ENCODE results near the gene RNLS.

Gene RNLS

GRCh38 chr10:88336334-88336733, 246.8 kb downstream of the RNLS start:
- DNase-seq: no peak
- no peak overlapping the region for H3K4me3 Mint-ChIP-seq
- H3K27me3 Mint-ChIP-seq (ENCODE audit: low read depth, poor library complexity): peaks cover 2% of the 10 kb centered on the region
- TF ChIP-seq, protein P1, sequence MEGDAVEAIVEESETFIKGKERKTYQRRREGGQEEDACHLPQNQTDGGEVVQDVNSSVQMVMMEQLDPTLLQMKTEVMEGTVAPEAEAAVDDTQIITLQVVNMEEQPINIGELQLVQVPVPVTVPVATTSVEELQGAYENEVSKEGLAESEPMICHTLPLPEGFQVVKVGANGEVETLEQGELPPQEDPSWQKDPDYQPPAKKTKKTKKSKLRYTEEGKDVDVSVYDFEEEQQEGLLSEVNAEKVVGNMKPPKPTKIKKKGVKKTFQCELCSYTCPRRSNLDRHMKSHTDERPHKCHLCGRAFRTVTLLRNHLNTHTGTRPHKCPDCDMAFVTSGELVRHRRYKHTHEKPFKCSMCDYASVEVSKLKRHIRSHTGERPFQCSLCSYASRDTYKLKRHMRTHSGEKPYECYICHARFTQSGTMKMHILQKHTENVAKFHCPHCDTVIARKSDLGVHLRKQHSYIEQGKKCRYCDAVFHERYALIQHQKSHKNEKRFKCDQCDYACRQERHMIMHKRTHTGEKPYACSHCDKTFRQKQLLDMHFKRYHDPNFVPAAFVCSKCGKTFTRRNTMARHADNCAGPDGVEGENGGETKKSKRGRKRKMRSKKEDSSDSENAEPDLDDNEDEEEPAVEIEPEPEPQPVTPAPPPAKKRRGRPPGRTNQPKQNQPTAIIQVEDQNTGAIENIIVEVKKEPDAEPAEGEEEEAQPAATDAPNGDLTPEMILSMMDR (IDR thresholded peaks at IDR 0.05): no peak
- no peaks in the 10 kb centered on the region for H3K9me3 Mint-ChIP-seq
- H3K27ac Mint-ChIP-seq: no peak overlapping the region
- H3K4me1 Mint-ChIP-seq: no peaks in the 10 kb centered on the region
- H3K36me3 Mint-ChIP-seq (ENCODE audit: low read depth): no peaks in the 10 kb centered on the region

- no peak overlapping the region for H3K27ac Mint-ChIP-seq
- no peak for DNase-seq
- no peaks in the 10 kb centered on the region for H3K4me1 Mint-ChIP-seq
- no peaks in the 10 kb centered on the region for H3K9me3 Mint-ChIP-seq
- no peaks in the 10 kb centered on the region for H3K27me3 Mint-ChIP-seq (ENCODE audit: low read depth, poor library complexity)
- TF ChIP-seq, protein P1 (IDR thresholded peaks at IDR 0.05): no peak
- H3K4me3 Mint-ChIP-seq: no peak overlapping the region
- H3K36me3 Mint-ChIP-seq (ENCODE audit: low read depth): no peaks in the 10 kb centered on the region
These were observed 249.9 kb downstream of the RNLS start for GRCh38 chr10:88333248-88333630.

- no peaks in the 10 kb centered on the region for H3K36me3 Mint-ChIP-seq (ENCODE audit: low read depth)
- H3K27ac Mint-ChIP-seq: no peak overlapping the region
- no peak for DNase-seq
- no peak overlapping the region for H3K4me3 Mint-ChIP-seq
- no peaks in the 10 kb centered on the region for H3K4me1 Mint-ChIP-seq
- no peaks in the 10 kb centered on the region for H3K27me3 Mint-ChIP-seq (ENCODE audit: low read depth, poor library complexity)
- TF ChIP-seq, protein P1 (IDR thresholded peaks at IDR 0.05): no peak
- no peaks in the 10 kb centered on the region for H3K9me3 Mint-ChIP-seq
These were observed 250.4 kb downstream of the RNLS start for GRCh38 chr10:88332503-88333247.

DNA sequence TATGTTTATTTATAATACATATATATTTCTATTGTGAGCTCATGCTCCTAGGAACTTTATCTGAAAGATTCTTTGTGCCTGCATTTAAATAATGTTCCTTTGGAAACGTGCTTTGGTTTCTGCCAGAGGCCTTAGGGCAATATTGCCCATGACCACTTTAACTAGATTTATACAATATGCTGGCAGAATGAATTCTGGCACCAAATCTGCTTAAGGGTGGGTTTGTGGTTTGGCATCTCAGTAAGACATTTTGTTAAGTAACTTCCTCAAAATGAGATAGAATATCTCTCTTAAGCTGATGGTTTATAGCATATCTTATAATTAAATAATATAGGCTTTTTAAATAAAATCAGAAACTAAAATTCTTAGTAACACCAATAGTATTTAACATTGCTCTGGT, 252.9 kb downstream of the RNLS start:
- Mint-ChIP-seq H3K36me3 (ENCODE audit: low read depth) (no peaks in the 10 kb centered on the region), H3K4me3 (no peak overlapping the region), H3K27me3 (ENCODE audit: low read depth, poor library complexity) (no peaks in the 10 kb centered on the region), H3K4me1 (no peaks in the 10 kb centered on the region), H3K9me3 (no peaks in the 10 kb centered on the region), H3K27ac (no peak overlapping the region)
- DNase-seq: no peak
- TF ChIP-seq, protein P1 (IDR thresholded peaks at IDR 0.05): no peak

DNA sequence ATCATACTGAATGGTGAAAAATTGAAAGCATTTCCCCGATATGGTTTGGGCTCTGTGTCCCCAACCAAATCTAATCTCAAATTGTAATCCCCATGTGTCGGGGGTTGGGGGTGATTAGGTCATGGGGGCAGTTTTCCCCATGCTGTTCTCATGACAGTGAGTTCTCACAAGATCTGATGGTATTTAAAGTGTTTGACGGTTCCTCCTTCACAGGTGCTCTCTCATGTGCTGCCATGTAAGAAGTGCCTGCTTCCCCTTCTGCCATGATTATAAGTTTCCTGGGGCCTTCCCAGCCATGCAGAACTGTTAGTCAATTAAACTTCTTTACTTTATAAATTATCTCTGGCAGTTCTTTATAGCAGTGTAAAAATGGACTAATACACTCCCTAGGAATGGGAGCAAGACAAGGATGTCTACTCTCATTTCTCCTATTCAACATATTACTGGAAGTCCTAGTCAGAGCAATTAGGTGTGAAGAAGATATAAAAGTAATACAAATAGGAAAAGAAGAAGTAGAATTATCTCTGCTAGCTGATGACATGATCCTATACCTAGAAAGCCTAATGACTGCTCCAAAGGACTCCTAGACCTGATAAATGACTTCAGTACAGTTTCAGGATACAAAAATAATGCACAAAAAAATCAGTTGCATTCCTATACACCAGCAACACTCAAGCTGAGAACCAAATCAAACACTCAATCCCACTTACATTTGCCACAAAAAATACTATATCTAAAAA, 260.6 kb downstream of the RNLS start:
- no peak overlapping the region for H3K27ac Mint-ChIP-seq
- H3K9me3 Mint-ChIP-seq: peaks cover 59% of the 10 kb centered on the region
- H3K27me3 Mint-ChIP-seq (ENCODE audit: low read depth, poor library complexity): no peaks in the 10 kb centered on the region
- no peak for DNase-seq
- TF ChIP-seq, protein P1 (IDR thresholded peaks at IDR 0.05): no peak
- no peak overlapping the region for H3K4me3 Mint-ChIP-seq
- peaks cover 22% of the 10 kb centered on the region for H3K36me3 Mint-ChIP-seq (ENCODE audit: low read depth)
- no peaks in the 10 kb centered on the region for H3K4me1 Mint-ChIP-seq

All from nephron progenitor cell (in vitro differentiated cells).